T-helper 22 cell (primary cell): ENCODE measurements around the gene OR1A1.
"Not testable (repeated sequence)": the region's sequence is repeated elsewhere in the genome, so short reads cannot be mapped to it uniquely, and the experiment has no call there.

Experiments used
- DNase-seq: peaks from one replicate; pipeline ENCODE4 v3.0.0-alpha.2; 2020; ENCODE audit warnings: low read depth

Gene OR1A1

GRCh38 chr17:3207367-3207766 is at the start of gene OR1A1:
Gene OR1A1 (plus strand): TSS chr17:3207667. CDS start chr17:3215621, 7,954 bp downstream.
- no peak for DNase-seq

GRCh38 chr17:3167574-3167973 is 39.9 kb upstream of the OR1A1 start:
- no peak for DNase-seq

GRCh38 chr17:3189961-3190360 is 17.5 kb upstream of the OR1A1 start:
- no peak for DNase-seq

- DNase-seq, result no peak
These were observed 10.2 kb upstream of the OR1A1 start, which contains the start of gene OR1A2 for GRCh38 chr17:3197219-3197618. Gene OR1A2 (plus strand): TSS chr17:3197519. CDS start chr17:3197519, 0 bp downstream.

GRCh38 chr17:3208484-3208883 is 1.0 kb downstream of the OR1A1 start:
- no peak for DNase-seq

GRCh38 chr17:3213001-3213400 is 5.5 kb downstream of the OR1A1 start:
- DNase-seq, result no peak

GRCh38 chr17:3213587-3213986 is 6.1 kb downstream of the OR1A1 start:
- DNase-seq, result no peak

- not testable (repeated sequence) for DNase-seq
These were observed 12.5 kb downstream of the OR1A1 start for GRCh38 chr17:3219978-3220377.

GRCh38 chr17:3221850-3222249 is 14.4 kb downstream of the OR1A1 start:
- DNase-seq, result no peak

GRCh38 chr17:3222505-3222904 is 15.0 kb downstream of the OR1A1 start:
- no peak for DNase-seq

GRCh38 chr17:3224721-3225352 is 17.4 kb downstream of the OR1A1 start:
- DNase-seq, result not testable (repeated sequence)

- DNase-seq, result not testable (repeated sequence)
These were observed 24.8 kb downstream of the OR1A1 start for GRCh38 chr17:3232300-3232699.

- DNase-seq, result not testable (repeated sequence)
These were observed 31.2 kb downstream of the OR1A1 start for GRCh38 chr17:3238685-3239084.

- DNase-seq, result not testable (repeated sequence)
These were observed 33.6 kb downstream of the OR1A1 start for GRCh38 chr17:3241044-3241443.

- not testable (repeated sequence) for DNase-seq
These were observed 37.4 kb downstream of the OR1A1 start for GRCh38 chr17:3244841-3245240.

- not testable (repeated sequence) for DNase-seq
These were observed 41.5 kb downstream of the OR1A1 start for GRCh38 chr17:3249013-3249412.

- no peak for DNase-seq
These were observed 49.1 kb downstream of the OR1A1 start for GRCh38 chr17:3256575-3256974.

GRCh38 chr17:3260163-3260562 is 52.7 kb downstream of the OR1A1 start:
- DNase-seq, result no peak

- no peak for DNase-seq
These were observed 53.1 kb downstream of the OR1A1 start for GRCh38 chr17:3260600-3260999.
